Stimulated activated CD8-positive, alpha-beta memory T cell treated with anti-CD3 and anti-CD28 coated beads, Interleukin-15, amount 100 ng/mL, for 1 hour (primary cell): Measurements from ENCODE around the gene SNX27.

Experiments used
- DNase-seq: peaks from one replicate; pipeline ENCODE4 v3.0.0-alpha.2; 2020; ENCODE audit warnings: low read depth

SNX27 gene

GRCh38 chr1:151705753-151706463 lies 94.1 kb downstream of the SNX27 start:
- DNase-seq, result no peak

- DNase-seq, result no peak
These were observed 94.9 kb downstream of the SNX27 start for GRCh38 chr1:151706464-151707415.

GRCh38 chr1:151707541-151708065 lies 95.8 kb downstream of the SNX27 start:
- DNase-seq, result no peak

GRCh38 chr1:151708891-151709290 lies 97.0 kb downstream of the SNX27 start:
- no peak for DNase-seq

- DNase-seq, result no peak
These were observed 98.5 kb downstream of the SNX27 start for GRCh38 chr1:151710187-151710840.

- DNase-seq, result no peak
These were observed 99.4 kb downstream of the SNX27 start for GRCh38 chr1:151711044-151711800.

GRCh38 chr1:151711951-151712350 lies 100.1 kb downstream of the SNX27 start:
- DNase-seq, result no peak

GRCh38 chr1:151713044-151713443 lies 101.2 kb downstream of the SNX27 start:
- DNase-seq, result no peak

GRCh38 chr1:151713874-151714273 lies 102.0 kb downstream of the SNX27 start:
- no peak for DNase-seq

- no peak for DNase-seq
These were observed 103.2 kb downstream of the SNX27 start for GRCh38 chr1:151714820-151715725.

- DNase-seq, result no peak
These were observed 104.0 kb downstream of the SNX27 start for GRCh38 chr1:151715726-151716404.

GRCh38 chr1:151716405-151716762 lies 104.5 kb downstream of the SNX27 start:
- no peak for DNase-seq

- DNase-seq, result no peak
These were observed 105.2 kb downstream of the SNX27 start, which contains the start of gene CELF3 for GRCh38 chr1:151716771-151717631. Gene CELF3 (minus strand): TSS chr1:151716803. CDS start chr1:151716020, 783 bp downstream.

- no peak for DNase-seq
These were observed 106.2 kb downstream of the SNX27 start for GRCh38 chr1:151718011-151718431.

GRCh38 chr1:151718666-151719065 lies 106.8 kb downstream of the SNX27 start:
- no peak for DNase-seq

GRCh38 chr1:151720125-151720524 lies 108.3 kb downstream of the SNX27 start:
- no peak for DNase-seq

GRCh38 chr1:151720554-151720953 lies 108.7 kb downstream of the SNX27 start:
- no peak for DNase-seq

GRCh38 chr1:151720974-151721787 lies 109.3 kb downstream of the SNX27 start, which contains the start of gene RIIAD1:
Gene RIIAD1 (plus strand): TSS chr1:151721522. CDS start chr1:151721537, 15 bp downstream.
- DNase-seq, result no peak
